Right lobe of liver (tissue), 4 donors: ENCODE data around the gene HLA-DMB.

Experiments used
- CTCF ChIP-seq, 4 donors: fragments of 200-600 bp in 3 of 4; fragments of 450-650 bp in 1 of 4; IDR thresholded peaks; one replicate each; pipeline versions ENCODE4 v1.5.1 to v1.8.0; 2016 to 2022; ENCODE audit warnings: antibody characterized with exemption in 4 of 4, mild to moderate bottlenecking in 2 of 4
- POLR2A ChIP-seq: fragments of 450-650 bp; IDR thresholded peaks from one replicate; pipeline ENCODE4 v1.6.1; 2017; ENCODE audit warnings: antibody characterized with exemption, mild to moderate bottlenecking
- donor health status: DM: no; HTN: no; CAD: no.
- donor health status: DM: no; HTN: no; CAD: no.
- donor health status: DM: no; HTN: yes; CAD: no.

DNA sequence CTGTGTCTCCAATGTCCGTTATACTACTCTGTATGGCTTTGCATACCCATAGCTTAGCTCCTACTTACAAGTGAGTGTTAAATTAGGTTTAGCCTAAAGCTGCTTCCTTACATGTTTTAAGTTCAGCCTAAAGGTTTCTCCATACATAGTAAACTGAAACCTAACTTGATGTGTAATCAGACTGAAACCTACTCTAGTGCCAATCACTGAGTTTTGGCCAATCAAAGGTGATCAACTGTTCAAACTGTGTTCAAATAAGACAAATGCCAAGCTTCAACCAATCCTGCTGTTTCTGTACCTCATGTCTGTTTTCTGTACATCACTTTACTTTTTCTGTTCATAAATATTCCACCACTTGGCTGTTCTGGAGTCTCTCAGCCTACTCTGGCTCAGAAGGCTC, 48.5 kb upstream of the HLA-DMB start:
- no peak for TF ChIP-seq POLR2A
- no peak for TF ChIP-seq CTCF (IDR thresholded peaks at IDR 0.05)
